DMS53 (cell line): ENCODE measurements around the gene CFAP57.
"Not testable (repeated sequence)": the region's sequence is repeated elsewhere in the genome, so short reads cannot be mapped to it uniquely, and the experiment has no call there.

Experiments used
- DNase-seq: peaks from one replicate; lab custom pipeline; 2025; lab: John Stamatoyannopoulos, UW

Gene CFAP57

GRCh38 chr1:43171876-43172526 is at the start of gene CFAP57, which contains the start of gene EBNA1BP2:
CFAP57 (plus strand) TSS chr1:43172330; CDS start chr1:43172754, 424 bp downstream.
EBNA1BP2 (minus strand) TSS chr1:43172290; CDS start chr1:43172118, 172 bp downstream.
- DNase-seq, result peak; percentile 97

DNA sequence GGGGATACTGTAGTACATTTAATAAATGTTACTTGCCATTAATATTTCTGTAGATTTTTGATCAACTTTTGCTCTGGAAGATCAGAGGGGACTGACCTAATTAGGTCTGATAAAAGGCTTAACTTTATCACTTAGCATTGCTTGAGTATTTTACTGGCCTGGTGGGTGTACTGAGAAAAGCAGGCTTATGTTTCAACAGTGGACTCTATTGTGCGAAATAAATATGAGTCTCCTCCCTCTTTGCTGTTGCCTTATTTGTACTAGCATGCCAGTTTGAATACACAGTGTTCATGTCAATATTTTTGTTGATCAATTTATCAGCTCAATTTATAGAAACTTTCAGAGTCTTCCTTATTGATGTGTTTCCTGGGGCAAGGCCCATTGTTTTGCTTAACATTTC is 49.1 kb upstream of the CFAP57 start:
- DNase-seq, result no peak

DNA sequence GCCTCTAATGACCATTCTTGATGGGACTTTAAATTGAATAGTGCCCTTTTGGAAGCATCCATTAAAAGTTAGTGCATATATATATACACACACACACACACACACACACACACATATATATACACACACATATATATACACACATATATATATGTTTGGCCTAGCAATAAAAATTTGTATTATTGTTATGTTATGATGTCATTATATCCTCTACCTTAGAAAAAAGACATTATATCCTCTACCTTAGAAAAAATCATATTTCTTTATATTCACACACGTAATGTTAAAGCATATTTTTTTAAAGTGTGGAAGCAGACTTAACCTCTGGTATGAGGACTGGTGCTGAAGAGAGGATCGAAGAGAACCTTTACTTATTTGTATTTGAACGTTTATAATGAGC is 43.3 kb upstream of the CFAP57 start:
- no peak for DNase-seq

- no peak for DNase-seq
These were observed 42.7 kb upstream of the CFAP57 start for GRCh38 chr1:43129426-43129825.

GRCh38 chr1:43134068-43134467 is 38.1 kb upstream of the CFAP57 start:
- no peak for DNase-seq

GRCh38 chr1:43134640-43135039 is 37.5 kb upstream of the CFAP57 start:
- DNase-seq, result no peak

DNA sequence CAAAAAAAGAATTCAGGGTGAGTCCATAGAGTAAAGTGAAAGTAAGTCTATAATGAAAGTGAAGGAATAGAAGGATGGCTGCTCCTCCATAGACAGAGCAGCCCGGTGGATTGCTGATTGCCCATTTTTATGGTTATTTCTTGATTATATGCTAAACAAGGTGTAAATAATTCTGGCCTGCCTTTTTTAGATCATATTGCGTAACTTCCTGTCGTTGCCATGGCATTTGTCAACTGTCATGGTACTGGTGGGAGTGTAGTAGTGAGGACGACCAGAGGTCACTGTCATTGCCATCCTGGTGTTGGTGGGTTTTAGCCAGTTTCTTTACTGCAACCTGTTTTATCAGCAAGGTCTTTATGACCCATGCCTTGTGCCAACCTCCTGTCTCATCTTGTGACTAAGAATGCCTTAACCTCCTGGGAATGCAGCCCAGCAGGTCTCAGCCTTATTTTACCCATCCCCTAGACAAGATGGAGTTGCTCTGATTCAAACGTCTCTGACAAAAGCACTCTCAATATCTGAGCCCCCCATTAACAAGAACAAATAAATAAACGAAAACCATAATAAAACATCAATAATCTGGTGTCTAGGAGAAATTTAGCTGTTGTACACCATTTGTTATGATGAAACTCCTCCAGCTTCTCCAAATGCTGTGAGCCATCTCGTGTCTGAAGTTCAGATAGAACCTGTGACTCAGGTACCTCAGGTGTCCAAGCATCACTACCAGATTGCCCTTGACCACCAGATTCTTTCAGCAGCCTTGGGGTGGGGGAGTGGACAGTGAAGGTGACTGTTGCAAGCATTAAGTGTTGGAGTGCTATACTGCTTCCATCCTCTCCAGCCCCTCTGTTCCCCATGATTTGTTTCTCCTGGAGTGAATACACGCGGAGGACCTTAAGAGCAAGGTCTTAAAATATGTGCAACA is 36.0 kb upstream of the CFAP57 start:
- no peak for DNase-seq

GRCh38 chr1:43137445-43138052 is 34.6 kb upstream of the CFAP57 start:
- DNase-seq, result no peak

DNA sequence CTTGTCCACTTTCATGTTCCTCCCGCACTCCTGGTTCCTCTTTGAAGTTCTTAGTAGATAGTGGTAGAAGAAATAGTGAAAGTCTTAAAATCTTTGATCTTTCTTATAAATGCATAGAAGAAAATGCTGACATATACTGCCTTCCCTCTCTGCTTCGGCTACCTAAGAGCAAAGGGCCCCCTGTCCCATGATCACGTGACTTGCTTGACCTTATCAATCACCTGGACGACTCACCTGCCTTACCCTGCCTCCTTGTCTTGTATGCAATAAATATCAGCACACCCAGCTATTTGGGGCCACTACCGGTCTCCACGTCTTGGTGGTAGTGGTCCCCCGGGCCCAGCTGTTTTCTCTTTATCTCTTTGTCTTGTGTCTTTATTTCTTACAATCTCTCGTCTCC is 32.8 kb upstream of the CFAP57 start:
- not testable (repeated sequence) for DNase-seq

DNA sequence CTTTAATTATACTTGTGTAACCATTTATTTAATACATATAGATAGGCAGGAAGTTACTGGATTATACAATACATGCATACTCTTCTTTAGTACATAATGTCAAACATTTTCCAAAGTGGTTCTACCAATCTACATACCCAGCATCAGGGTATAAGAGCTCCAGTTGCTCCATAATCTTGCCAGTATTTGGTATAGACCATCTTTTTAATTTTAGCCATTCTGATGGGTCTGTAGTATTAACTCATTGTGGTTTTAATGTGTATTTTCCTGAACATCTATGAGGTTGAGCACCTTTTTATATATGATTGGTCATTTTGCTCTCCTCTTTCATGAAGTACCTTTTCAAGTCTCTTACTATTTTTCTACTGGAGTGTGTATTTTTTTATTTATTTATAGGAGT is 32.1 kb upstream of the CFAP57 start:
- DNase-seq, result no peak

GRCh38 chr1:43140583-43140982 is 31.5 kb upstream of the CFAP57 start:
- no peak for DNase-seq

DNA sequence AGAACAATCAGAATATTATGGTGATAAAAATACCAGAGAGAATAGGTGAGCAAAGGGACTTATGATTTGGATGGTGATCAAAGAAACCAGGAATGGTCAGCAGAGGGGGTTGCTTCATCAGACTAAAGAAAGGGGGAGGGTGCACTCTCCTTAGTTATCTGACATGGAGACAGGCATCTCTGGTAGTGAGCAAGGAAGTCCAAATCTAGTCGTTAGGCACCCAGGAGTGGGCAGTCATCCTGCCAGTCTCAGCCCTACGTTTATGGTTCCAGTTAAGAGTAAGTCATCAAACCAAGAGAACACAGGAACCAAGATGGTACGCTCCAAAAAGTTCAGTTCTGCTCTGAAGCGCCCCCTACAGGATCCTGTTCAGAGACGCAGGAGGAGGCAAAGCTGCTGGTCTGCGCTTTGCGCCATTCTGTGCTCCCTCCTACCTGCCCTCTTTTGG is 28.7 kb upstream of the CFAP57 start:
- DNase-seq, result peak; percentile 53

DNA sequence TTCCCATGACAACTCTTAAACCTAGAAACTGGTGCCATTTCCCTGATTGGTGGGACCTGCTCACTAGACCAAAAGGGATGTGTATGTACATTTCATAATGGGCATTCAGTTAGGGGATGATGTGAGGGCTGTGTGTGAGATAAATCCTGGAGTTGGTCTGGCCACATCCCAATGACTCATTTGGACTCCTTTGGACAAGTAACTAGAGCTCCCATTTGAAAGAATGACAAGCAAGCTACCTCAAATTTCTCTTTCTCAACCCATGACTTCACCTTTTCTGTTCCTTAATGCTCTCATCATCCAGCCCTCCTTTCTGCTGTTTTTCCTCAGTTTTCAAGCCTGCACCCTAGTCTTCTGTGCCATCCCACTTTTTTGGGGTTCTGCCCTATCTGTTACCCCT is 27.9 kb upstream of the CFAP57 start:
- DNase-seq, result no peak

- DNase-seq, result peak; percentile 94
These were observed 24.4 kb upstream of the CFAP57 start for GRCh38 chr1:43147625-43148327.

- DNase-seq, result no peak
These were observed 22.2 kb upstream of the CFAP57 start for GRCh38 chr1:43149889-43150288.

GRCh38 chr1:43152866-43153265 is 19.3 kb upstream of the CFAP57 start:
- peak; percentile 23 for DNase-seq

DNA sequence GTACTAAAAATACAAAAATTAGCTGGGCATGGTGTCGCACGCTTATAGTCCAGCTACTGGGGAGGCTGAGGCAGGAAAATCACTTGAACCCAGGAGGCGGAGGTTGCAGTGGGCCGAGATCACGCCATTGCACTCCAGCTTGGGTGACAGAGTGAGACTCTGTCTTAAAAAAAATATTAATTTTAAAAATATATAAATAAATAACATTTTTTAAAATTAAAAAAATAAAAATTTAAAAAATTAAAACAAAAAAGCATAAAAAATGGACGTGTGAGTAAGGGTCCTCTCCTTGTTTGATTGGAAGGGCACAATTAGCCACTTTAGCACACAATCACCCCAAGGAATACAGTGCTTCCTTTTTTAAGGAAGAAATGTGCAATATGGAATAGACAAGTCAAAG is 18.7 kb upstream of the CFAP57 start:
- no peak for DNase-seq

GRCh38 chr1:43156026-43156425 is 16.1 kb upstream of the CFAP57 start:
- no peak for DNase-seq

GRCh38 chr1:43165162-43165561 is 7.0 kb upstream of the CFAP57 start:
- DNase-seq, result no peak

DNA sequence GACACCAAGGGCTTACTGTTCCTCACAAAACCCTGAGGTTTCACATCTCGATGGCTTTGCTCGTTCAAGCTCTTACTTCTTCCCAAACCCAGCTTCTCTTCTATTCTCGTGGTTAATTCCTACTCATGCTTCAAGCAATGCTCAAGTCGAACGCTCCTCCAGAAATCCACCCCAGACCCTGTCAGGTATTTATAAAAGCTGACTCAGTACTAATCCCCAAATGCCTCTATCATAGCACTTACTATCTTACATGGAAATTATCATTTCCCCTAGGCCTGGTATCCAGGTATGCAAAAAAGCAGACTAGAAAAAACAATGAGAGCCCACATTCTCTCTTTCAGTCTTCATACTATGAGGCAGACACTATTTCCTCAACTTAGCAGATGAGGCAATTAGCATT is 6.4 kb upstream of the CFAP57 start:
- no peak for DNase-seq

DNA sequence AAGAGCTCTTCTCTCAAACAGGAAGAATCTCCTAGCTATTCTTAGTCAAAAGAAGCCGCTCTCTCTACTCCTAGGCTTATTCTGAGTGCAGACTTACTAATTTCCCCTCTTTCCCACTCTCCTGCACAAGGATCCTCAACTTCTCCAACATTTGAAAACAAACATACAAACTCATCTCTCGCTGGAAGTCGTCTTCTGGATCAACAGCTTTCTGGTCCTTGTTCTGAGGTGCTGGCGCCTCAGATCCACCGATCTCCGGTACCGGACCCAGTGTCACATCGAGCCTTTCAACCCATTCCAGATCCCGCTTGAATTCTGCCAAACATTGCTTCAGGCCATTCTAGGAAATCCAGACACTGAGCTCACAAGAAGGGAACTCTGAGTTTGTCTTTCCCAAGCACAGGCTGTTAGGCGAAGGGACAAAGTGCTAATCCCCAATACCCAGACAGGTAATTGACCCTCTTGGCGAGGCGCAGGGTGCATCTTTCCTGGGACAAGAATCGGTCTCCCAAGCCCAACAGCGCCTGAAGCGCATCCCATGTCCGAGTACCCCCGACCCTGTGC is 736 bp upstream of the CFAP57 start:
- peak; percentile 52 for DNase-seq

DNA sequence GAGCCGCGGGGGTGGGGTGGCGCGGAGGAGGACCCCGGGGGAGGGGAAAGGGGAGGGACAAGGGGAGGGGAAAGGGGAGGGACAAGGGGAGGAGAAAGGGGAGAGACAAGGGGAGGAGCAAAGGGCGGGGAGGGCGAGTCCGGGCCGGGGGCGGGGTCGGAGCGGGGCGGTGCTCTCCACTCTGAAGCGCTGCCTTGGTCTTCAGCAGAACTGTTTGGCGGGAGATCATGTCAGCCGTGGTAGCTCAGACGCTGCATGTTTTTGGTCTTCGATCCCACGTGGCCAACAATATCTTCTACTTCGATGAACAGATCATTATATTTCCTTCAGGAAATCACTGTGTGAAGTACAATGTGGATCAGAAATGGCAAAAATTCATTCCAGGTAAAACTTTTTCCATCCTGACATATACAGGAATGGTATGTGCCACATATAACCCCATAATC is 420 bp downstream of the CFAP57 start:
- peak; percentile 94 for DNase-seq
